ENCODE measurements around the gene TNFRSF8. TPM values are rescaled to one million over a fixed set of nuclear protein-coding genes. Genes with fewer than 3 reads are reported as not detected.

Gene TNFRSF8
- total RNA-seq, 1 donor from 2014 or later, result 1.2 TPM

- intact Hi-C loops (cut with micrococcal nuclease), result no loop called here
- peak; percentile 24 for ATAC-seq
- DNase-seq, result peak; percentile 87
Observed at GRCh38 chr1:12177999-12178441, 114.9 kb downstream of the TNFRSF8 start.

GRCh38 chr1:12178511-12178910 is 115.4 kb downstream of the TNFRSF8 start:
- intact Hi-C loops (cut with micrococcal nuclease), result no loop called here
- no peak for DNase-seq

GRCh38 chr1:12179111-12179519 is 116.0 kb downstream of the TNFRSF8 start:
- intact Hi-C loops (cut with micrococcal nuclease), result no loop called here
- DNase-seq (no peak), ATAC-seq (no peak)

More at GRCh38 chr1:12178511-12178910, 115.4 kb downstream of the TNFRSF8 start:
- no peak for ATAC-seq

- DNase-seq, result no peak
- intact Hi-C loops (cut with micrococcal nuclease), result no loop called here
- no peak for ATAC-seq
Observed at GRCh38 chr1:12179676-12180075, 116.6 kb downstream of the TNFRSF8 start.

- intact Hi-C loops (cut with micrococcal nuclease), result no loop called here
- ATAC-seq (peak; percentile 33), DNase-seq (peak; percentile 66)
Observed at GRCh38 chr1:12180315-12180714, 117.2 kb downstream of the TNFRSF8 start.

GRCh38 chr1:12180903-12181302 is 117.8 kb downstream of the TNFRSF8 start:
- intact Hi-C loops (cut with micrococcal nuclease), result no loop called here
- DNase-seq (no peak), ATAC-seq (no peak)

- intact Hi-C loops (cut with micrococcal nuclease), result no loop called here
- ATAC-seq (no peak), DNase-seq (no peak)
Observed at GRCh38 chr1:12181568-12181967, 118.5 kb downstream of the TNFRSF8 start.

- DNase-seq (no peak), ATAC-seq (no peak)
- intact Hi-C loops (cut with micrococcal nuclease), result no loop called here
Observed at GRCh38 chr1:12182410-12182984, 119.4 kb downstream of the TNFRSF8 start.

- ATAC-seq (no peak), DNase-seq (no peak)
- intact Hi-C loops (cut with micrococcal nuclease), result no loop called here
Observed at GRCh38 chr1:12183095-12183794, 120.1 kb downstream of the TNFRSF8 start.

GRCh38 chr1:12184008-12184681 is 121.0 kb downstream of the TNFRSF8 start:
- peak; percentile 88 for DNase-seq
- intact Hi-C loops (cut with micrococcal nuclease), result no loop called here
- ATAC-seq, result peak; percentile 86

GRCh38 chr1:12185036-12185917 is 122.2 kb downstream of the TNFRSF8 start:
- ATAC-seq (peak; percentile 11), DNase-seq (no peak)
- intact Hi-C loops (cut with micrococcal nuclease), result no loop called here

GRCh38 chr1:12185918-12186678 is 123.0 kb downstream of the TNFRSF8 start:
- DNase-seq (no peak), ATAC-seq (peak; percentile 13)
- intact Hi-C loops (cut with micrococcal nuclease), result no loop called here

- DNase-seq (no peak), ATAC-seq (no peak)
- intact Hi-C loops (cut with micrococcal nuclease), result no loop called here
Observed at GRCh38 chr1:12186679-12186985, 123.5 kb downstream of the TNFRSF8 start.

- ATAC-seq (no peak), DNase-seq (no peak)
- intact Hi-C loops (cut with micrococcal nuclease), result no loop called here
Observed at GRCh38 chr1:12188115-12188514, 125.0 kb downstream of the TNFRSF8 start.

- DNase-seq (no peak), ATAC-seq (no peak)
- intact Hi-C loops (cut with micrococcal nuclease), result no loop called here
Observed at GRCh38 chr1:12188657-12189327, 125.7 kb downstream of the TNFRSF8 start.

GRCh38 chr1:12189328-12189682 is 126.2 kb downstream of the TNFRSF8 start:
- no peak for DNase-seq
- ATAC-seq, result no peak
- intact Hi-C loops (cut with micrococcal nuclease), result no loop called here

- ATAC-seq, result no peak
- DNase-seq, result no peak
- intact Hi-C loops (cut with micrococcal nuclease), result no loop called here
Observed at GRCh38 chr1:12191242-12192032, 128.3 kb downstream of the TNFRSF8 start.

All from left ventricle myocardium superior (tissue), 1 donor.